ENCODE results near the gene ZNF354C. TPM values are rescaled to one million over a fixed set of nuclear protein-coding genes. Genes with fewer than 3 reads are reported as not detected.

Gene ZNF354C
- polyA plus RNA-seq, 3 donors: 0.25 to 0.48 (median 0.31) TPM

- H3K27ac Mint-ChIP-seq: no peak overlapping the region
- Histone ChIP-seq H3K79me2 (ENCODE audit: insufficient read depth, low read length) (no peaks in the 10 kb centered on the region), H3K9me3 (replicated peaks in 1 of 2; ENCODE audit: control insufficient read depth in 1 of 2, insufficient read depth in 1 of 2, low read length in 2 of 2) (peaks cover 47 to 67% of the 10 kb centered on the region in 2 donors), H3K36me3 (replicated peaks in 1 of 2; ENCODE audit: control insufficient read depth in 1 of 2, insufficient read depth in 2 of 2, low read length in 2 of 2) (no peaks in the 10 kb centered on the region), H3K4me1 (ENCODE audit: control insufficient read depth in 1 of 2, insufficient read depth in 2 of 2, low read length in 2 of 2) (no peaks in the 10 kb centered on the region), H3K27ac (ENCODE audit: low read depth in 1 of 2, low read length in 2 of 2) (no peak overlapping the region), H4K20me1 (ENCODE audit: insufficient read depth, low read length) (no peaks in the 10 kb centered on the region), H3K27me3 (ENCODE audit: control insufficient read depth in 2 of 2, insufficient read depth in 2 of 2, low read length in 2 of 2) (no peaks in the 10 kb centered on the region), H3K4me3 (replicated peaks in 1 of 3; ENCODE audit: low read depth in 2 of 3, low read length in 3 of 3) (no peak overlapping the region), H3K9ac (ENCODE audit: insufficient read depth, low read length, poor library complexity, severe bottlenecking) (no peak overlapping the region), H3K4me2 (replicated peaks; ENCODE audit: extremely low read depth, low read length, poor library complexity, severe bottlenecking) (no peak overlapping the region), H2AFZ (ENCODE audit: insufficient read depth, low read depth, low read length, poor library complexity, severe bottlenecking) (no peak overlapping the region)
- no peak for DNase-seq
- peaks cover 29 to 76% (median 61%) of the 10 kb centered on the region in 7 donors for H3K9me3 Mint-ChIP-seq
- H3K4me1 Mint-ChIP-seq: no peaks in the 10 kb centered on the region
- H3K27me3 Mint-ChIP-seq (ENCODE audit: low read depth in 3 of 3): peaks cover 0 to 5% (median 2%) of the 10 kb centered on the region in 3 donors
- no peak for TF ChIP-seq CTCF (IDR thresholded peaks at IDR 0.05)
- no peak overlapping the region for H3K4me3 Mint-ChIP-seq
- H3K36me3 Mint-ChIP-seq: no peaks in the 10 kb centered on the region
- WGBS (ENCODE audit: insufficient coverage): 97% methylated on average over 5 of the region's 9 CpGs
- intact Hi-C loops (cut with micrococcal nuclease): no loop called here
These were observed 50.4 kb downstream of the ZNF354C start for GRCh38 chr5:179110528-179110927.

GRCh38 chr5:179111267-179112207 is 51.4 kb downstream of the ZNF354C start:
- Histone ChIP-seq H2AFZ (ENCODE audit: insufficient read depth, low read depth, low read length, poor library complexity, severe bottlenecking) (no peak overlapping the region), H3K4me1 (ENCODE audit: control insufficient read depth in 1 of 2, insufficient read depth in 2 of 2, low read length in 2 of 2) (no peaks in the 10 kb centered on the region), H4K20me1 (ENCODE audit: insufficient read depth, low read length) (no peaks in the 10 kb centered on the region), H3K27ac (ENCODE audit: low read depth in 1 of 2, low read length in 2 of 2) (no peak overlapping the region), H3K27me3 (ENCODE audit: control insufficient read depth in 2 of 2, insufficient read depth in 2 of 2, low read length in 2 of 2) (no peaks in the 10 kb centered on the region), H3K4me2 (replicated peaks; ENCODE audit: extremely low read depth, low read length, poor library complexity, severe bottlenecking) (no peak overlapping the region), H3K4me3 (replicated peaks in 1 of 3; ENCODE audit: low read depth in 2 of 3, low read length in 3 of 3) (no peak overlapping the region), H3K36me3 (replicated peaks in 1 of 2; ENCODE audit: control insufficient read depth in 1 of 2, insufficient read depth in 2 of 2, low read length in 2 of 2) (no peaks in the 10 kb centered on the region), H3K79me2 (ENCODE audit: insufficient read depth, low read length) (no peaks in the 10 kb centered on the region), H3K9ac (ENCODE audit: insufficient read depth, low read length, poor library complexity, severe bottlenecking) (no peak overlapping the region), H3K9me3 (replicated peaks in 1 of 2; ENCODE audit: control insufficient read depth in 1 of 2, insufficient read depth in 1 of 2, low read length in 2 of 2) (peaks cover 57 to 77% of the 10 kb centered on the region in 2 donors)
- Mint-ChIP-seq H3K27me3 (ENCODE audit: low read depth in 3 of 3) (peaks cover 0 to 5% (median 2%) of the 10 kb centered on the region in 3 donors), H3K4me3 (no peak overlapping the region), H3K9me3 (peaks cover 37 to 86% (median 69%) of the 10 kb centered on the region in 7 donors), H3K4me1 (no peaks in the 10 kb centered on the region), H3K27ac (no peak overlapping the region), H3K36me3 (no peaks in the 10 kb centered on the region)
- WGBS (ENCODE audit: insufficient coverage): 92% methylated on average over 10 of the region's 21 CpGs
- intact Hi-C loops (cut with micrococcal nuclease): no loop called here
- TF ChIP-seq CTCF (IDR thresholded peaks at IDR 0.05): no peak
- DNase-seq: no peak

Data from CD14-positive monocyte (primary cell).